HepG2 (cell line): ENCODE results near the gene SPHK1. TPM values are rescaled to one million over a fixed set of nuclear protein-coding genes. Genes with fewer than 3 reads are reported as not detected.
A peak's percentile ranks its signal among the peaks of the same experiment; 100 is the strongest.

Experiments
- ATAC-seq: fragments of 200-7000 bp; cut with Tn5 transposase; 3 replicates; pipeline ENCODE4 v1.9.1; 2020; ENCODE audit warnings: mild to moderate bottlenecking, moderate library complexity
- BruUV-seq: library from RNA; stranded (reverse); fragments of 400-500 nt; replicated peaks from 2 replicates; lab custom pipeline; 2021; lab: Mats Ljungman, UMichigan
- CTCF ChIA-PET: fragments of 300-600 bp; formaldehyde crosslinking; extraction: SDS; loops from one replicate; lab custom pipeline; 2021; ENCODE audit warnings: low total read pairs, inconsistent platforms, low intra/inter-chr PET ratio; lab: Yijun Ruan, JAX
- POLR2A ChIA-PET: fragments of 350-600 bp; sonication (Branson Sonifier 250); formaldehyde crosslinking; loops from one replicate; lab custom pipeline; 2020; ENCODE audit warnings: antibody characterized with exemption, inconsistent platforms; lab: Yijun Ruan, JAX
- DNase-seq: peaks from one replicate; pipeline ENCODE4 v3.0.0-alpha.2; 2015; ENCODE audit warnings: low spot score
- FAIRE-seq: peaks from 3 replicates; lab custom pipeline; 2011; peaks lifted over from hg19 to GRCh38; lab: Jason Lieb, UNC
- H2AFZ ChIP-seq: one replicate; pipeline ENCODE4 v1.6.1; 2011; ENCODE audit warnings: low read length, inconsistent platforms
- H3K27ac ChIP-seq: fragments of 300-600 bp; 3 replicates; pipeline ENCODE4 v1.8.0; 2011; ENCODE audit warnings: mixed run types, mild to moderate bottlenecking, mixed read lengths, low read length, inconsistent platforms; ENCODE audit not compliant: insufficient read depth; ENCODE audit errors: extremely low read length
- H3K27me3 ChIP-seq, 2 experiments: fragments of 200-600 bp in 1 of 2; 2 replicates in 1 of 2; 3 replicates in 1 of 2; pipeline versions ENCODE4 v1.6.0 to v1.8.0; 2011; ENCODE audit warnings: low read length in 2 of 2, mild to moderate bottlenecking in 2 of 2, moderate library complexity in 2 of 2, inconsistent platforms in 1 of 2; ENCODE audit not compliant: insufficient read depth in 2 of 2, control insufficient read depth in 1 of 2
- H3K36me3 ChIP-seq, 2 experiments: fragments of 200-600 bp in 1 of 2; replicated peaks in 1 of 2; 2 replicates in 1 of 2; 3 replicates in 1 of 2; pipeline versions ENCODE4 v1.5.1 to v1.8.0; 2011; ENCODE audit warnings: low read length in 2 of 2, inconsistent platforms in 1 of 2; ENCODE audit not compliant: insufficient read depth in 2 of 2, control insufficient read depth in 1 of 2
- H3K4me1 ChIP-seq: 2 replicates; pipeline ENCODE4 v1.5.1; 2012; ENCODE audit warnings: low read length, inconsistent platforms; ENCODE audit not compliant: insufficient read depth
- H3K4me2 ChIP-seq: 2 replicates; pipeline ENCODE4 v1.6.0; 2011; ENCODE audit warnings: low read depth, low read length, inconsistent platforms
- H3K4me3 ChIP-seq, 3 experiments: fragments of 200-600 bp in 1 of 3; sonication (generic), shearing (Covaris generic) in 1 of 3; replicated peaks in 1 of 3; 2 replicates each; pipeline ENCODE4 v1.5.1; 2011 to 2016; ENCODE audit warnings: low read length in 3 of 3, inconsistent platforms in 2 of 3, low read depth in 2 of 3, mild to moderate bottlenecking in 2 of 3, control low read depth in 1 of 3, mixed read lengths in 1 of 3; ENCODE audit not compliant: insufficient read depth in 1 of 3
- H3K79me2 ChIP-seq: one replicate; pipeline ENCODE4 v1.6.1; 2011; ENCODE audit warnings: low read length, inconsistent platforms; ENCODE audit not compliant: insufficient read depth
- H3K9ac ChIP-seq: 2 replicates; pipeline ENCODE4 v1.6.0; 2011; ENCODE audit warnings: mild to moderate bottlenecking, low read depth, low read length, inconsistent platforms; ENCODE audit not compliant: insufficient read depth
- H3K9me3 ChIP-seq: 2 replicates; pipeline ENCODE4 v1.5.1; 2012; ENCODE audit warnings: mild to moderate bottlenecking, low read length
- H4K20me1 ChIP-seq: 2 replicates; pipeline ENCODE4 v1.6.0; 2011; ENCODE audit warnings: inconsistent platforms, mild to moderate bottlenecking, low read length, moderate library complexity; ENCODE audit not compliant: insufficient read depth
- ELF1 ChIP-seq: sonication (generic); formaldehyde crosslinking; IDR thresholded peaks from 2 replicates; pipeline ENCODE4 v1.4.0; 2020; ENCODE audit warnings: missing genetic modification reagents
- FOXP1 ChIP-seq, 2 experiments: fragments of 450-650 bp in 1 of 2; IDR thresholded peaks; 2 replicates each; pipeline ENCODE4 v1.6.1; 2017 to 2018; ENCODE audit warnings: antibody characterized with exemption in 1 of 2
- LCORL ChIP-seq, 2 experiments: fragments of 450-650 bp in 1 of 2; sonication (generic) in 1 of 2; formaldehyde crosslinking in 1 of 2; IDR thresholded peaks; 2 replicates each; pipeline versions ENCODE4 v1.5.0 to v1.6.1; 2017 to 2020; ENCODE audit warnings: antibody characterized with exemption in 1 of 2, missing genetic modification reagents in 1 of 2
- TRIM24 ChIP-seq: sonication (generic); formaldehyde crosslinking; IDR thresholded peaks from 2 replicates; pipeline ENCODE4 v1.8.0; 2022; ENCODE audit warnings: mild to moderate bottlenecking, missing genetic modification reagents
- ZNF513 ChIP-seq: sonication (generic); formaldehyde crosslinking; conservative IDR thresholded peaks from 2 replicates; pipeline ENCODE4 v1.5.0; 2020; ENCODE audit warnings: missing genetic modification reagents
- WGBS: methylation state at CpG from one replicate; pipeline ENCODE4 v1.1.6; 2017; ENCODE audit warnings: low lambda C conversion rate; 5-methylcytosine and 5-hydroxymethylcytosine counted together
- in situ Hi-C: cut with HindIII; loops from 2 replicates; pipeline ENCODE4 v1.10.0; 2017; ENCODE audit warnings: low pct_unique_long_range_greater_than_20kb; ENCODE audit not compliant: extremely low pct_ligation_motif_present
- intact Hi-C: fragments of 100-400 bp; cut with micrococcal nuclease; formaldehyde crosslinking; loops from one replicate; pipeline ENCODE4 v1.10.0; 2022; ENCODE audit not compliant: unreplicated experiment
- polyA plus RNA-seq, 8 experiments: library from polyadenylated mRNA; depleted of rRNA in 3 of 8; stranded (reverse) in 7 of 8; unstranded in 1 of 8; fragments of >200 nt; fragmentation: Illumina TruSeq in 4 of 8; extraction: Trizol in 4 of 8; gene quantifications; 2 replicates each; pipeline versions ENCODE4 v1.2.1 to v1.2.3, GENCODE V29; 2011 to 2016; ENCODE audit warnings: low read depth in 4 of 8, missing spikeins in 1 of 8, mixed read lengths in 1 of 8; ENCODE audit not compliant: insufficient read depth in 1 of 8
- total RNA-seq, 5 experiments: library from RNA; depleted of rRNA; stranded (reverse); fragments of >200 nt; fragmentation: Illumina TruSeq; extraction: Trizol; gene quantifications; 2 replicates each; pipeline ENCODE4 v1.2.3, GENCODE V29; 2016; ENCODE audit warnings: low read depth in 1 of 5
- TF ChIP-seq, protein P1 (sequence below): sonication (generic); formaldehyde crosslinking; IDR thresholded peaks from 2 replicates; pipeline ENCODE4 v1.8.1; 2023; ENCODE audit warnings: missing genetic modification reagents, mild to moderate bottlenecking, borderline replicate concordance
- TF ChIP-seq, protein P2 (sequence below): sonication (generic); formaldehyde crosslinking; IDR thresholded peaks from 2 replicates; pipeline ENCODE4 v1.5.1; 2020; ENCODE audit warnings: mild to moderate bottlenecking, moderate library complexity, missing genetic modification reagents

Gene SPHK1
- total and polyA plus RNA-seq, 2 of the 13 experiments (the other 11 are each of a cell fraction or from before 2014, with no cell fraction given): 129 to 160 TPM

DNA sequence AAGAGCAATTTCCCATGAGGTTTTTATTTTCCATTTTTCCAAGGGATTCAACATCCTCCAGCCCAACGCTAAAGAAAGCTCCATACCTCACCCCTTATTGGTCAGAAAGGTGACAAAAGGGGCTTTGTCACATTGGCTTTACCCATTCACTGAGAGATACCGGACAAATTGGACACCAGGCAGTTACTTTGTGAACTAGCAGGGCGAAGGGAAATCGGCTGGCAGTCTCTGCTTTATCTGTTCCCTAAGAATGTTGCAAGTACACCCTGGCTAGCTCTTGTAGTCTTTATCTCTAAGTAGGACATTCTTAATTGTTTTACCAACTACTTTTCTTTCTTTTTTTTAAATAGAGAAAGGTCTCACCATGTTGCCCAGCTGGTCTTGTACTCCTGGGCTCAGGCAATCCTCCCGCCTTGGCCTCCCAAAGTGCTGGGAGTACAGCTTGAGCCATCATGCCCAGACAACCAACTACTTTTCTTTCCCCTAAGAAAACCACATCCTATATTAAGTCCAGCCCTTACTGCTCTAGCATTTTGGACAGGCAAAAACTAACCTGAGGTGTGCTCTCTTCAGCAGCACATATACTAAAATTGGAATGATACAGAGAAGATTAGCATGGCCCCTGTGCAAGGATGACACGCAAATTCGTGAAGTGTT is 47.5 kb upstream of the SPHK1 start (continued):
- TF ChIP-seq ZNF513 (CRISPR knock-in tag): no peak
- TF ChIP-seq, protein P1, sequence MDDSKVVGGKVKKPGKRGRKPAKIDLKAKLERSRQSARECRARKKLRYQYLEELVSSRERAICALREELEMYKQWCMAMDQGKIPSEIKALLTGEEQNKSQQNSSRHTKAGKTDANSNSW: no peak
- TF ChIP-seq ELF1 (CRISPR knock-in tag): no peak
- TF ChIP-seq TRIM24 (CRISPR knock-in tag): no peak
- TF ChIP-seq, protein P2, sequence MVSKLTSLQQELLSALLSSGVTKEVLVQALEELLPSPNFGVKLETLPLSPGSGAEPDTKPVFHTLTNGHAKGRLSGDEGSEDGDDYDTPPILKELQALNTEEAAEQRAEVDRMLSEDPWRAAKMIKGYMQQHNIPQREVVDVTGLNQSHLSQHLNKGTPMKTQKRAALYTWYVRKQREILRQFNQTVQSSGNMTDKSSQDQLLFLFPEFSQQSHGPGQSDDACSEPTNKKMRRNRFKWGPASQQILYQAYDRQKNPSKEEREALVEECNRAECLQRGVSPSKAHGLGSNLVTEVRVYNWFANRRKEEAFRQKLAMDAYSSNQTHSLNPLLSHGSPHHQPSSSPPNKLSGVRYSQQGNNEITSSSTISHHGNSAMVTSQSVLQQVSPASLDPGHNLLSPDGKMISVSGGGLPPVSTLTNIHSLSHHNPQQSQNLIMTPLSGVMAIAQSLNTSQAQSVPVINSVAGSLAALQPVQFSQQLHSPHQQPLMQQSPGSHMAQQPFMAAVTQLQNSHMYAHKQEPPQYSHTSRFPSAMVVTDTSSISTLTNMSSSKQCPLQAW: no peak
- TF ChIP-seq, all 625 proteins: peak for 0

DNA sequence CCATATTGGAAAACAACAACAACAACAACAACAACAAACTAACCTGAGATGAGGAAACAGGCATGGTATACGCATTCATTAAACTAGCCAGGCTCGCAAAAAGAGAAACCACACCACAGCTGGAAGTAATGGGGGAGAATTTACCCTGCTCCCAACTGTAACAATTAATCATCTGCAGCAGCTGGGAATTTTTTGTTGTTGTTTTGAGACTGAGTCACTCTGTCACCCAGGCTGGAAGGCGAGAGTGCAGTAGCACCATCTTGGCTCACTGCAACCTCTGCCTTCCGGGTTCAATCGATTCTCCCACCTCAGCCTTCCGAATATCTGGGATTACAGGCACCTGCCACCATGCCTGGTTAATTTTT is 47.0 kb upstream of the SPHK1 start:
- H3K27ac ChIP-seq: no peak overlapping the region
- CTCF ChIA-PET: no interaction called here
- H3K4me3 ChIP-seq: no peak overlapping the region
- TF ChIP-seq LCORL (IDR thresholded peaks at IDR 0.05): no peak
- no peak for TF ChIP-seq LCORL (CRISPR knock-in tag; IDR thresholded peaks at IDR 0.05)
- TF ChIP-seq FOXP1 (IDR thresholded peaks at IDR 0.05): peak; percentile 17; the same call in 1 of the 2 replicates
- TF ChIP-seq FOXP1 (CRISPR knock-in tag; IDR thresholded peaks at IDR 0.05): no peak
- intact Hi-C loops: no loop called here
- no peak for FAIRE-seq
- no peaks in the 10 kb centered on the region for H3K27me3 ChIP-seq
- DNase-seq: no peak
- ATAC-seq: no peak
- peaks cover 30% of the 10 kb centered on the region for H4K20me1 ChIP-seq
- H3K9me3 ChIP-seq: no peaks in the 10 kb centered on the region
- H3K4me1 ChIP-seq: no peaks in the 10 kb centered on the region
- peaks cover 23 to 69% of the 10 kb centered on the region in 2 experiments for H3K36me3 ChIP-seq
- WGBS: over 99% methylated on average over 6 of the region's 6 CpGs
- H3K9ac ChIP-seq: no peak overlapping the region
- POLR2A ChIA-PET: interaction anchor here (1.0 to 1.3 kb wide), 3 partner anchors 14 to 47 kb away, joined by 3 to 8 read pairs (median 3); partner anchors contain the start of genes PRPSAP1 and SPHK1
- no peak overlapping the region for H2AFZ ChIP-seq
- BruUV-seq: no TSS peak
- in situ Hi-C loops: no loop called here
- peaks cover 88% of the 10 kb centered on the region for H3K79me2 ChIP-seq
- no peak overlapping the region for H3K4me2 ChIP-seq
